ENCODE results near the gene LENEP.
"Not testable (repeated sequence)": the region's sequence is repeated elsewhere in the genome, so short reads cannot be mapped to it uniquely, and the experiment has no call there.

LENEP gene

GRCh38 chr1:154974808-154975408 lies 18.5 kb upstream of the LENEP start:
- DNase-seq (ENCODE audit: low read depth in 2 of 2, low spot score in 1 of 2) = peak; percentile 89

GRCh38 chr1:154975409-154976059 lies 17.9 kb upstream of the LENEP start:
- DNase-seq (ENCODE audit: low read depth in 2 of 2, low spot score in 1 of 2) = peak in 1 of 2 donors; percentile 38

- DNase-seq (ENCODE audit: low read depth in 2 of 2, low spot score in 1 of 2) = not testable (repeated sequence)
Observed at GRCh38 chr1:154977762-154978161, 15.6 kb upstream of the LENEP start.

GRCh38 chr1:154978360-154978759 lies 15.0 kb upstream of the LENEP start:
- DNase-seq (ENCODE audit: low read depth in 2 of 2, low spot score in 1 of 2) = no peak

- DNase-seq (ENCODE audit: low read depth in 2 of 2, low spot score in 1 of 2) = no peak
Observed at GRCh38 chr1:154982341-154982740, 11.0 kb upstream of the LENEP start.

- DNase-seq (ENCODE audit: low read depth in 2 of 2, low spot score in 1 of 2) = peak; percentile 80 to 88
Observed at GRCh38 chr1:154982897-154983648, 10.3 kb upstream of the LENEP start, which contains the start of gene FLAD1. TSS of gene FLAD1 (plus strand) at chr1:154983344. CDS start at chr1:154983695, 351 bp downstream.

GRCh38 chr1:154983776-154984466 lies 9.5 kb upstream of the LENEP start:
- DNase-seq (ENCODE audit: low read depth in 2 of 2, low spot score in 1 of 2) = no peak

GRCh38 chr1:154986736-154987135 lies 6.7 kb upstream of the LENEP start:
- not testable (repeated sequence) for DNase-seq (ENCODE audit: low read depth in 2 of 2, low spot score in 1 of 2)

- no peak for DNase-seq (ENCODE audit: low read depth in 2 of 2, low spot score in 1 of 2)
Observed at GRCh38 chr1:154987326-154987725, 6.1 kb upstream of the LENEP start.

- DNase-seq (ENCODE audit: low read depth in 2 of 2, low spot score in 1 of 2) = no peak
Observed at GRCh38 chr1:154988058-154988954, 5.1 kb upstream of the LENEP start.

- DNase-seq (ENCODE audit: low read depth in 2 of 2, low spot score in 1 of 2) = no peak
Observed at GRCh38 chr1:154989195-154989860, 4.1 kb upstream of the LENEP start.

GRCh38 chr1:154990276-154990675 lies 3.1 kb upstream of the LENEP start:
- DNase-seq (ENCODE audit: low read depth in 2 of 2, low spot score in 1 of 2) = no peak

GRCh38 chr1:154992721-154993571 lies 440 bp upstream of the LENEP start:
- DNase-seq (ENCODE audit: low read depth in 2 of 2, low spot score in 1 of 2) = no peak

- no peak for DNase-seq (ENCODE audit: low read depth in 2 of 2, low spot score in 1 of 2)
Observed at GRCh38 chr1:154994269-154994587, 842 bp downstream of the LENEP start.

- no peak for DNase-seq (ENCODE audit: low read depth in 2 of 2, low spot score in 1 of 2)
Observed at GRCh38 chr1:154994591-154994990, 1.2 kb downstream of the LENEP start.

GRCh38 chr1:154995301-154995983 lies 2.1 kb downstream of the LENEP start:
- DNase-seq (ENCODE audit: low read depth in 2 of 2, low spot score in 1 of 2) = not testable (repeated sequence)

GRCh38 chr1:154996966-154997701 lies 3.7 kb downstream of the LENEP start:
- no peak for DNase-seq (ENCODE audit: low read depth in 2 of 2, low spot score in 1 of 2)

GRCh38 chr1:154998201-154998780 lies 4.9 kb downstream of the LENEP start:
- DNase-seq (ENCODE audit: low read depth in 2 of 2, low spot score in 1 of 2) = no peak

All from stimulated activated CD8-positive, alpha-beta memory T cell treated with anti-CD3 and anti-CD28 coated beads, Interleukin-4, amount 100 ng/mL, for 4 hours (primary cell).